Pancreas (tissue), 10 donors: ENCODE data around the gene MARCHF11. TPM values are rescaled to one million over a fixed set of nuclear protein-coding genes. Genes with fewer than 3 reads are reported as not detected.

Source experiments
- ATAC-seq, 4 donors: fragments of 200-7000 bp; cut with Tn5 transposase; one replicate each; pipeline versions ENCODE4 v1.8.0 to v1.9.1; 2020; ENCODE audit warnings: mild to moderate bottlenecking in 4 of 4, moderate library complexity in 4 of 4
- DNase-seq, 6 donors: peaks; one replicate each; pipeline ENCODE4 v3.0.0-alpha.2; 2020
- FAIRE-seq: peaks from 2 replicates; lab custom pipeline; 2012; peaks lifted over from hg19 to GRCh38; lab: Jason Lieb, UNC
- H3K27ac ChIP-seq, 4 donors: fragments of 200-600 bp; sonication (generic); 1 replicate in 3 of 4; 2 replicates in 1 of 4; pipeline versions ENCODE4 v1.5.0 to v1.8.0; 2020
- H3K27me3 ChIP-seq, 4 donors: fragments of 200-600 bp; one replicate each; pipeline ENCODE4 v1.8.0; 2021
- H3K36me3 ChIP-seq, 3 donors: fragments of 200-600 bp; sonication (generic) in 1 of 3; one replicate each; pipeline versions ENCODE4 v1.5.0 to v1.8.0; 2020 to 2021
- H3K4me1 ChIP-seq, 3 donors: fragments of 200-600 bp; one replicate each; pipeline ENCODE4 v1.8.0; 2021
- H3K4me3 ChIP-seq, 4 donors: fragments of 200-600 bp; sonication (generic) in 2 of 4; one replicate each; pipeline versions ENCODE4 v1.5.0 to v1.8.0; 2020 to 2021
- H3K9me3 ChIP-seq, 4 donors: fragments of 200-600 bp; one replicate each; pipeline ENCODE4 v1.8.0; 2021
- WGBS, 2 donors: extraction: QIAGEN DNeasy Blood & Tissue Kit; methylation state at CpG; one replicate each; pipeline ENCODE4 v1.1.7; 2013; 5-methylcytosine and 5-hydroxymethylcytosine counted together
- intact Hi-C, 3 donors: fragments of 100-400 bp; cut with DNase I; formaldehyde crosslinking; loops; one replicate each; pipeline versions ENCODE4 v1.11.1 to v1.14.2; 2022
- polyA plus RNA-seq, 2 donors: library from polyadenylated mRNA; stranded (reverse); fragments of 200-250 nt; gene quantifications; one replicate each; pipeline ENCODE4 v1.2.3, GENCODE V29; 2013
- total RNA-seq, 6 donors: library from RNA; stranded (reverse); fragmentation: NEBNext Ultra II Directional in 4 of 6; extraction: Animal tissue kit (Norgen Biotek cat#: 25700) in 4 of 6; gene quantifications; one replicate each; pipeline versions ENCODE4 v1.2.1 to v1.2.4, GENCODE V29; 2021 to 2023
- TF ChIP-seq, protein P1 (sequence below), 4 donors: fragments of 200-600 bp; sonication (generic) in 3 of 4; IDR thresholded peaks; one replicate each; pipeline versions ENCODE4 v1.5.0 to v1.8.0; 2021; ENCODE audit warnings: antibody characterized with exemption in 4 of 4
- donor health status: healthy with polysubstance abuse.
- donor health status: DM: no; HTN: no; CAD: no; lungs with moderate emphysema.
- donor health status: DM: no; HTN: no; CAD: no.
- donor health status: control.
- donor health status: control.
- donor health status: Bipolar disorder and iron deficiency.
- donor health status: DM: yes; HTN: yes; CAD: no.
- donor health status: DM: no; HTN: no; CAD: no.
- donor health status: DM: no; HTN: no; CAD: no.
- donor health status: DM: yes; HTN: yes; CAD: no.

MARCHF11 gene
- total and polyA plus RNA-seq, 8 donors = 0.19 to 2.6 (median 0.47) TPM

DNA sequence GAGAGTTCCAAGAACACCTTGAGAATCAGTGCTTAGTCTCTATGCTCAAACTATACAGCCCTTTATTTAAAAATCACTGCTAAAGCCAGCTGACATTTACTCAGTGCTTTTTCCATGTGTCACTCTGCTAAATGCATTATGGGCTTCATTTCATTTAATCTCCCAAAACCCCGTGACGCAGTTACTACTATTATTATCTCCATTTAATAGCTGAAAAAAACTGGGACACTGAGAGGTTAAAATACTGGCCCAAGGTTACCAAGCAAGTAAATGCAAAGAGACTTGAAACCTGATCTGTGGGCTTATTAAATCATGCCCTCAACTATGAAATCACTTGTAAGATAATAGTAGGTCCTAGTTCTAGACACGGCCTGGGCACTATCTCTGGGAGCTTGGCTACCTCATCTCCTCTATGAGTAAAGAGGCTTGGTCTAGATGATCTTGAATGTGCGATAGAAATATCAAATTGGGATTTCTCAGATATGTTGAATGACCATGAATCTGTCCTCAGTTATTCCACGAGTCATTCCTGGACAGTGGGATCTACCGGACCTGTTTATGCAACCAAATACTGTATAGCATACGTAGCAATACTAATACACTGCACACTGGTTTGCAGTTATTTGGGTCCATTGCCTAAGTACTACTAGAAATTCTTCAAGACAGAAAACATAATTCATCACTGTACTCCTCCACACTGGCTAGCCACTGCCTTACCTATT lies 32.3 kb downstream of the MARCHF11 start:
- Histone ChIP-seq H3K4me3 (no peak overlapping the region), H3K36me3 (no peaks in the 10 kb centered on the region), H3K4me1 (no peaks in the 10 kb centered on the region), H3K27ac (no peak overlapping the region), H3K9me3 (no peaks in the 10 kb centered on the region), H3K27me3 (no peaks in the 10 kb centered on the region)
- WGBS, 2 donors = 63 to 76% methylated on average over 7 of the region's 7 CpGs
- DNase-seq = no peak
- FAIRE-seq = no peak
- intact Hi-C loops = no loop called here
- ATAC-seq = no peak
- TF ChIP-seq, protein P1, sequence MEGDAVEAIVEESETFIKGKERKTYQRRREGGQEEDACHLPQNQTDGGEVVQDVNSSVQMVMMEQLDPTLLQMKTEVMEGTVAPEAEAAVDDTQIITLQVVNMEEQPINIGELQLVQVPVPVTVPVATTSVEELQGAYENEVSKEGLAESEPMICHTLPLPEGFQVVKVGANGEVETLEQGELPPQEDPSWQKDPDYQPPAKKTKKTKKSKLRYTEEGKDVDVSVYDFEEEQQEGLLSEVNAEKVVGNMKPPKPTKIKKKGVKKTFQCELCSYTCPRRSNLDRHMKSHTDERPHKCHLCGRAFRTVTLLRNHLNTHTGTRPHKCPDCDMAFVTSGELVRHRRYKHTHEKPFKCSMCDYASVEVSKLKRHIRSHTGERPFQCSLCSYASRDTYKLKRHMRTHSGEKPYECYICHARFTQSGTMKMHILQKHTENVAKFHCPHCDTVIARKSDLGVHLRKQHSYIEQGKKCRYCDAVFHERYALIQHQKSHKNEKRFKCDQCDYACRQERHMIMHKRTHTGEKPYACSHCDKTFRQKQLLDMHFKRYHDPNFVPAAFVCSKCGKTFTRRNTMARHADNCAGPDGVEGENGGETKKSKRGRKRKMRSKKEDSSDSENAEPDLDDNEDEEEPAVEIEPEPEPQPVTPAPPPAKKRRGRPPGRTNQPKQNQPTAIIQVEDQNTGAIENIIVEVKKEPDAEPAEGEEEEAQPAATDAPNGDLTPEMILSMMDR (IDR thresholded peaks at IDR 0.05) = no peak

DNA sequence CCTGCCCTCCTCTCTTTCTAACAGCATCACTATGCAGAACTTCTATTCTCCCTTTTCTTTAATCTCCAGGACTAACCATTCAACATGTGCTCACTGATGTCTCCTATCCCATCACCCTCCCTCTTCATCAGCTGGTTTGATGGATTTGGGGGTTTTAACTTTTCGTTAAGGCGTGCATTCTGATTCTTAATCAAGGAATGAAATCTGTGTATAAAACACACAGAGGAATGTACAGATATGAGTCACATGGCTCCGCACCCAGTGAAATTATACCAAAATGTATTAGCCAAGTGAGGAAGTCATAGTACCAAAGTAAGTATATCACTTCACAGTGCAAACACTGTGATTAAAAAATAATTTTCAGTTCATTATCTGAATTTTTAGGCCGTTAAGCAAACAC lies 35.2 kb downstream of the MARCHF11 start:
- H3K27me3 ChIP-seq = no peaks in the 10 kb centered on the region
- H3K4me3 ChIP-seq = no peak overlapping the region
- no peak for FAIRE-seq

DNA sequence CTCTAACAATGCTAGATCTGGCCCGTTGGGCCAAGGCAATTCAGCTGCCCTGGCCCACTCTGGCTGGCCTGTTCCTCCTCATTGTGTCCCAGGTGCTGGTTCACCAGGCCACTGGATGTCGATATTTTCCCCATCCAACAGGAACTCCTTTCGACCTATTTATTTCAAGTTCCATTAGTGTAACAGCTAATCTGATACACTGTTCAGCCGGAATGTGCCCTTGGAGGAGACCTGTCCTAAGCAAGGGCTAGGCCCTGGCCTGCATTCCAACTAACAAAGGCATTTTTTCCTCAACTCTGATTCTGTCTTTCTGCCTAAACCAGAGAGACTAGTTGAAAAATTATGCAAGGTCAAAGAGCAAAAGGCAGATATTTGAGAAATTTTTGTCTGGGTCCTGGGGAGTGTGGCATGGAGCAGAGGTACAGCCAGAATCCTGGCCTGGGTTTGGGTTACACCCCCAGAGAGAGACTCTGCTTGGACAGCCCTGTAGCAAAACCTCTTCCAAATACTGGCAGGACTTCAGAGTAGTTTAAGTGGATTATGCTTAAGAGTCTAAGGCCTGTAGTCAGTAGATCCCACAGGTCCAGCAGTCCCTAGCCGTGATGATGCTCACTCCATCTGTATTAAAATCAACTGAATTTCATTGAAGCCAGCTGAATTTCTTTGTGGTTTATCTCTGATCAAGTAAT lies 36.1 kb downstream of the MARCHF11 start:
- Histone ChIP-seq H3K36me3 (no peaks in the 10 kb centered on the region), H3K27ac (no peak overlapping the region), H3K4me3 (no peak overlapping the region), H3K9me3 (no peaks in the 10 kb centered on the region), H3K27me3 (no peaks in the 10 kb centered on the region), H3K4me1 (no peaks in the 10 kb centered on the region)
- DNase-seq (no peak), ATAC-seq (no peak), FAIRE-seq (no peak)
- TF ChIP-seq, protein P1 (IDR thresholded peaks at IDR 0.05) = no peak
- 71 to 75% methylated on average over 5 of the region's 5 CpGs for WGBS, 2 donors
- intact Hi-C loops = no loop called here

More for the DNA sequence above, 35.2 kb downstream of the MARCHF11 start:
- TF ChIP-seq, protein P1 (IDR thresholded peaks at IDR 0.05) = no peak
- WGBS, 2 donors = 73 to 83% methylated on average over 4 of the region's 4 CpGs
- DNase-seq (no peak), ATAC-seq (no peak)
- Histone ChIP-seq H3K36me3 (no peaks in the 10 kb centered on the region), H3K9me3 (no peaks in the 10 kb centered on the region), H3K4me1 (no peaks in the 10 kb centered on the region), H3K27ac (no peak overlapping the region)
- intact Hi-C loops = no loop called here

DNA sequence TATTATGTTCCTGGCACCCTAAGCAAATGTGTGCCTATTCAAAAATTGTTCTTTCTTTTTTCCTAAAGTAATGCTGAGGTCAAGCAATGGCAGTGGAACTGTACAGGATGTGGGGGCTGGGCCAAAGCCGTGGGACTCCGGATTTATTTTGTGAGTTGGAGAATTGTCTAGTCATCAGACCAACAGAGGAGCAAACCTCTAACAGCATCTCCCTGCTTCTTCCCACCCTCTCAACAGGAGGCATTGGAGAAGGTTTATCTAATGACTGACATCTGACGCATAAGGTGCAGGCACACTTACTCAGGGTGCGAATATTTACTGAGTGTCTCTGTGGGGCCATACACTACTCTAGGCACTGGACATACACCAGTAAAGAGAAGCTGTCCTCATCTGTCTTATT lies 38.6 kb downstream of the MARCHF11 start:
- no peak for DNase-seq
- no peak overlapping the region for H3K4me3 ChIP-seq
- H3K27me3 ChIP-seq = no peaks in the 10 kb centered on the region
- intact Hi-C loops = no loop called here
- H3K36me3 ChIP-seq = no peaks in the 10 kb centered on the region
- FAIRE-seq = no peak
- TF ChIP-seq, protein P1 (IDR thresholded peaks at IDR 0.05) = no peak
- no peak for ATAC-seq
- H3K27ac ChIP-seq = no peak overlapping the region
- no peaks in the 10 kb centered on the region for H3K4me1 ChIP-seq
- no peaks in the 10 kb centered on the region for H3K9me3 ChIP-seq
- WGBS, 2 donors = 82 to 83% methylated on average over 4 of the region's 4 CpGs

DNA sequence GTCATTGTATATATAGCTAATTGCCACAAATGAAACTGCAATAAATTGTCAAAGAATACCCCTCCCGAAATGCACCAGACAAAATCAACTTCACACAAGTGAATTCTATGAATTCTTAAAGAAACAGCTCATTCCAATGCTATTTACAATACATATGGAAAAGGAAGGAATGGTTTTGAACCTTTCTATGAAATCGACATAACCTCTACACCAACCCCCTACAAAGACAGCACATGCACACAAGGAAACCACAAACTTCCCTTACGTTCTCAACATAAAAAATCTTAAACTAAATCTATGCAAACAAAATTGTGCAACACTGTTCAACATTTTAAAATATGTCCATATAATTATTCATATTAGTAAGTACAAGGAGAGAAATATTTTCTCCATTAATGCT lies 39.2 kb downstream of the MARCHF11 start:
- ATAC-seq = no peak
- DNase-seq = no peak
- Histone ChIP-seq H3K4me3 (no peak overlapping the region), H3K27me3 (no peaks in the 10 kb centered on the region), H3K27ac (no peak overlapping the region), H3K4me1 (no peaks in the 10 kb centered on the region), H3K36me3 (no peaks in the 10 kb centered on the region), H3K9me3 (no peaks in the 10 kb centered on the region)
- TF ChIP-seq, protein P1 (IDR thresholded peaks at IDR 0.05) = no peak
- 74 to 77% methylated on average over 3 of the region's 3 CpGs for WGBS, 2 donors
- intact Hi-C loops = no loop called here
- FAIRE-seq = no peak
